Skeletal muscle cell (primary cell): Measurements from ENCODE around the gene TCERG1L.

Experiments used
- DNase-seq: peaks from one replicate; pipeline ENCODE4 v3.0.0-alpha.2; 2010; ENCODE audit warnings: low read depth
- H3K4me3 ChIP-seq: 2 replicates; pipeline ENCODE4 v1.5.1; 2011; ENCODE audit warnings: low read depth, mild to moderate bottlenecking, control low read depth, low read length, moderate library complexity

Gene TCERG1L

GRCh38 chr10:131214521-131215244, 96.8 kb downstream of the TCERG1L start:
- no peak for DNase-seq

DNA sequence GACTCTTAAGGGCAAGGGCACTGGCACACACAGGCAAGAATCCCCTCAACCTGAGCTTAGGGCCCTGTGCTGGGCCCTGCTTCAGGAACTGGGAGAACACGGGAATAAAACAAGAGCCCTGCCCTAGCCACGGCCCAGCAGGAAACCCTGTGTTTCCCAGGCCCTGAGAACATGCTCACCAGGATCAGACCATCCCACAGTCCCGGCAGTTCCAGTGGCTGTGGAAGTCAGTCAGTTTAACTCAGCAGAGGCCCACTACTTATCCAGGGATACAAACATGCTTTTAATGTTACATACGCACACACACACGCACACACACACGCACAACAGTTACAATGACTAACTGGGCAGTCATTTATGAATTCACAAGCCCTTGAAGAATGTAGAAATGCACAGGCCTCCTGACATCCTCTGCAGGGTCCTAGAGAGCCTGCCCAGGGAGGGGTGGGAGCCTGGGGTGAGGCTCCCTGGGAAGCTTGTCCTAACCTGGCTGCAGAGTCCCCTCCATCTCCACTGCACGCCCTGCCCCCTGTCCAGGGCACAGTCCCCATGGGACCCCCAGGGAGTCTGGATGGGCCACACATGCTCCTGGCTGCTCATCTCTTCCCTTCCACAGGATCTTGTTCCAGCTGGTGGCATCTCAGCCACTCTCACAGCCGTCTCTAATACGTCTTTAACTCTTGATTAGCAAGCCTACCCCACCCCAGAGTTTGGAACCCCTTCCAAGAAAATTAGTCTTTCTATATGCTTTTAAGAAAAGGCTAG, 97.6 kb downstream of the TCERG1L start:
- H3K4me3 ChIP-seq: no peak overlapping the region
- DNase-seq: no peak

More at GRCh38 chr10:131214521-131215244, 96.8 kb downstream of the TCERG1L start:
- no peak overlapping the region for H3K4me3 ChIP-seq

- no peak for DNase-seq
- no peak overlapping the region for H3K4me3 ChIP-seq
Measured at GRCh38 chr10:131212763-131213325, 98.7 kb downstream of the TCERG1L start.

- H3K4me3 ChIP-seq: no peak overlapping the region
- no peak for DNase-seq
Measured at GRCh38 chr10:131211965-131212619, 99.4 kb downstream of the TCERG1L start.

DNA sequence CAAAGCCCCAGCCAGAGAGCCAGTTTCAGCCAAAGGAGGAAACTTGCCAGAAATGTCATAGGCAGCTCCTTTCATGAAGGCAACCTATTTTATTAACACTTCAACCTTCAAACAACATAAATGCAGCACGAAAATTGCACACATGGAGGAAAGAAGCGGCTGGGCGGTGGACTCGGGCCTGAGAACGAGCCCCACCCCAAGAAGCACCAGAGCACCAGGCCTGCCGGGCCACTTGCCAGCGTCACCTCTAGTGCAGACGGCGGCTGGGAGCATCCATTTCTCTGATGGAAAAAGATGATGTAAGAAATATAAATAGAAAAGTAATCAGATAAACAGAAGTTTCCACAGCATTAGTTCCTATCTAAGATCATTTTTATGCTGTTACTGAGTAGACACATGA, 100.0 kb downstream of the TCERG1L start:
- no peak overlapping the region for H3K4me3 ChIP-seq
- no peak for DNase-seq

GRCh38 chr10:131211146-131211545, 100.4 kb downstream of the TCERG1L start:
- no peak overlapping the region for H3K4me3 ChIP-seq
- DNase-seq: no peak

DNA sequence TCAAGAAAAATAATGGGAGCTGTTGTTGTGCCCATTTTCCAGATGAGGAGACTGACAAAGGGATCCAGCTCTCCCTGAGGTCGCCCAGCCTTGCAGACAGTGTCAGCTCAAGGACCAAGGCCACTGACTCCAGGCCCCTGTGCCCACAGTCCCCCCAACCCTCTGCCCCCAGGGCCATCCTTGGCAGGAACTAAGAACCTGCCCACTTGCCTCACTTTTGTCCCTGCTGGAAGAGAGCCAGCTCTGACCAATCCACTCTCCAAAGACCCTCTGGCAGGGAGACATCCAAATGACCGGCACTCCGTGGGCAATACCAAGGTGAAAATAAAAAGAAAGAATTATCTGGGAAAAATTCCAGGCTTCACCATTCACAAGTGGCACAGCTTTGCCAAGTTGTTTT, 101.3 kb downstream of the TCERG1L start:
- no peak overlapping the region for H3K4me3 ChIP-seq
- DNase-seq: no peak

DNA sequence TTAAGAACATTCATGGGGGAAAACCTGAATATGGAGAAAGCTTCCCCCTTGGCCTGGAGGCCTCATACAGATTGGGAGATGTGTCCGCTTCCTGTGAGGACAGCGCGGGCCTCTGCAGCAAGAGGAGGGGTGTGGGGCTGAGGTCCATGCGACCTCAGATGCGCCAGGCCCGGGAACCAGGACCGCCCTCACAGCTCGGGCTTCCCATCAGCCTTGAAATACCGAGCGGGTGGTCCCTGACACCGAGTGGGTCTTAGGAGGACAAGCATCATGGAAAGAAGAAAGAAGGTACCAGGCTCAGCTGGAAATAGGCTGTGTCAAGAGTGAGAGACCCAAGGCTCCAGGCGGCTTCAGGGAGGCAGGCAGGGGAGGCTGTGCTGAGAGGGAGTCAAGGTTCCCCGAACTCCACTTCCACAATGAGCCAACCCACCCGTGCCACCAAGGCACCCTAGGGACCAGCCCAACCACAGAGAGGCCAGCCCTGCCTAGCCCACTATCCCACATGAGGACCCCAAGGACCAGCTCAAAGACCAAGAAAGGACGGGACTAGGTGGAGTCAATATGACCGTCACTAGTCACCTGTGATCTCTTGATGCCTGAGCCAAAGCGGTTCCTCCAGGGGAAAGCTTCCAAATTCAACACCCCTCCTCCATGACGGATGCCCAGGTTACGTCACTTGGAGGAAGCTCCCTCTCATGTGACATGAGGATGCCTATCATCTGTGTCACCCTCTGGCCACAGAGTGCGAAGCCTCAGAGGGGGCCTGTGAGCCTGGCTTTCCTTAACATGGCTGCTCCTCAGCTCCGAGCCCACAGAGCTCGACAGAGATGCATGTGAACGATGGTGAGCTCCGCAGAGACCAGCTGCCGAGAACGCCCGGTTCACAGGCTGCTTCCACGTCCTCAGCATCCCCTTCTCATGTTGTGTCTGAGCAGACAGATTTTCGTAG, 103.7 kb downstream of the TCERG1L start:
- DNase-seq: no peak
- H3K4me3 ChIP-seq: no peak overlapping the region

- DNase-seq: no peak
Measured at GRCh38 chr10:131207176-131207575, 104.3 kb downstream of the TCERG1L start.

GRCh38 chr10:131206111-131206995, 105.2 kb downstream of the TCERG1L start:
- no peak for DNase-seq
- no peak overlapping the region for H3K4me3 ChIP-seq

More at GRCh38 chr10:131207176-131207575, 104.3 kb downstream of the TCERG1L start:
- no peak overlapping the region for H3K4me3 ChIP-seq

DNA sequence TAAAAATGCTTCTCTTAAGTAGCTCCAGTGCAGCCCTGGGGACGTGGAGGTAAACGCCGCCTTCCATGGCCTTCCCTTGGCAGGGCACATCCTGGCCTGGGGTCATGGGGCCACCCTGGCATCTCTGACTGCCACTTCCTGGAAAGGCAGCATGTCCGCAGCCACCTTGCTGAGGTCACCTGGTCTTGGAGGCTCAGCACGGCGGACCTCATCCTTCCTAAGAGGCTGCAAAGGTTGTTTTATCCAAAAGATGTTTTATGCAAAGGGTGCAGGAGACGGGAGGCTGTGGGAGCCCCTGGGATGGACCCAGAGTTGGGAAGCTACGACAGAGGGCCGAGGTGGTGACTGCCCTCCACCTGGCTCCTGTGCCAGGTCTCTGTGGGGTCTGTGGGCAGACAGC, 106.0 kb downstream of the TCERG1L start:
- H3K4me3 ChIP-seq: no peak overlapping the region
- DNase-seq: no peak

DNA sequence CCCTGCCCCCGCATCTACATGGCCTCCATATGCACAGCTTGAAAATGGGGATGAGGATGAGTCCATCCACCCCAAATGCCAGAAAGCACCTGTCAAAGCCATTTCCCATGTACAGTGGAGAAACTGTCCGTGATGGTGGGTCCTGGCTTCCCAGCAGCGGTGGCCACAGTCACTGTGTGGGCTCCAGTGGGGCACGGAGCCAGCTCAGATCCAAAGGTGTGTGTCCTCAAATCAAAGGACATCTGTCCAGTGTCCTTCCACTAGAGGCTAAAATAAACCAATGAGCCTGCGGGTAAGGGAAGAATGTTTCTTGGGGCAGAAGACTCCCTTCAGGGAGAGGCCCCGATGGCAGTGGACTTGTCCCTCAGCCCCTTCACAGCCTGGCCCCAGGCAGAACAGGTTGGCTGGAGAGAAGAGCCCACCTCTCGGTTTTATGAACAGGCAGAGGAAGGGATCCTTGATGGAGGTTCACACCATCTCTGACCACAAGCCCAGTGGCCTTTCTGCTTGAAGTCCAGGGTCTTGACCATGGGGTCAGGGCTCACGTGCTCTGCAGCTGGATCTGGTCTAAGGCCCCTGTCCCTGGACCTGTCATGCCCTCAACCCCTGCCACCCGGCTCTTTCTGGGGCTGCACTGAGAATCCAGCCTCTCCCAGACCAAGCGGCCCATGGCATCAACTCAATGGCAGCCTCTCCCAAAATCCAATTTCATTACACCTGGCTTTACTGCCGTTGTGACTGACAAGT, 106.9 kb downstream of the TCERG1L start:
- no peak overlapping the region for H3K4me3 ChIP-seq
- no peak for DNase-seq

DNA sequence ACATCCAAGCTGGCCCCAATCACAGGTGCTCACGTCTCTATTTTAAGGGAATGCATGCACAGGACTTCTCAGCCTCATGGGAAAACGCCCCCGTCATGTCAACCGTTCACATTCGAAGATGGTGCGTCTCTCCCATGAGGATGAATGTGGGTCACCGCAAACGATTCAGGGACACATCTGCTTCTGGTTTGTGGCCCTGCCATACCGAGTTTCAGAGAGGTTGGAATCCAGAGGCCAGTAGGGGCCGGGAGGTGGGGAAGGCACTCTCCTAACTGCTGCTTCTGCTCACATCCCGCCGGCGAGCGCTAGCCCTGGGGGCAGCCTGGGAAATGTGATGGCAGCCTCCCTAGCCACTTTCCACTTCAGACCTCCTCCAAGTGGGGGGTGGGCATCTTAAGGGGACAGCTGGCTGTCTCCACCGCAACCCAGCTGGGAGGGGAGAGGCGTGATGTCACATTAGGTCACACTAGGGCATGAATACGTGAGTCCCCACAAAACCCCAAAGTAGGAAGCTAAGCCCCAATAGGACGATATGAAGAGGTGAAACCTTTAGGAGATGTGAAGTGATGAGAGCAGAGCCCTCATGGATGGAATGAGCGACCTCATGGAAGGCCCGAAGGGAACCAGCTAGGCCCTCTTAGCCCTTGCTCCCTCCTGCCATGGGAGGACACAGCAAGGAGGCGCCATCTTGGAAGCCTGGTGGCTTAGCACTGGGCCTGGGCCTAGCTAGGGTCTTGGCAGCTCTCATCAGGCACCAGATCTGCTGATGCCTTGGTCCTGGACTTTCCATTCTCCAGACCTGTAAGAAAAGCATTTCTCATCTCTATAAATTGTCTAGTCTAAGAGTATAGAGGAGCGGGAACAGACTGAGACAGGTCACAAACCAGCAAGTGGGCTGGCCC, 107.8 kb downstream of the TCERG1L start:
- no peak for DNase-seq
- no peak overlapping the region for H3K4me3 ChIP-seq

- no peak for DNase-seq
Measured at GRCh38 chr10:131202990-131203389, 108.5 kb downstream of the TCERG1L start.

GRCh38 chr10:131201741-131202515, 109.6 kb downstream of the TCERG1L start:
- DNase-seq: no peak

More at GRCh38 chr10:131202990-131203389, 108.5 kb downstream of the TCERG1L start:
- no peak overlapping the region for H3K4me3 ChIP-seq

More at GRCh38 chr10:131201741-131202515, 109.6 kb downstream of the TCERG1L start:
- no peak overlapping the region for H3K4me3 ChIP-seq
